Measurements from ENCODE around the gene PFAS. TPM values are rescaled to one million over a fixed set of nuclear protein-coding genes. Genes with fewer than 3 reads are reported as not detected.

The PFAS gene
- total and polyA plus RNA-seq, 2 experiments from 2014 or later, result 96.1 to 168 TPM

- Histone ChIP-seq H3F3A (replicated peaks; ENCODE audit: low read depth) (0 out of 2 replicates have a peak, but pooled peaks cover 5% of the 10 kb centered on the region), H3K9me2 (ENCODE audit: insufficient read depth) (no peaks in the 10 kb centered on the region), H3K4me1 (ENCODE audit: insufficient read depth) (no peaks in the 10 kb centered on the region), H3K4me3 (no peak overlapping the region), H2AFZ (no peak overlapping the region), H3K27ac (ENCODE audit: low read depth) (no peak overlapping the region), H3K36me3 (ENCODE audit: insufficient read depth) (peaks cover 53% of the 10 kb centered on the region), H3K79me2 (replicated peaks; ENCODE audit: insufficient read depth) (no peaks in the 10 kb centered on the region), H4K20me1 (replicated peaks; ENCODE audit: insufficient read depth) (peaks cover 17% of the 10 kb centered on the region), H3K4me2 (no peak overlapping the region), H3K27me3 (ENCODE audit: insufficient read depth) (no peaks in the 10 kb centered on the region)
- peaks cover 91% of the 10 kb centered on the region for H3K36me3 Mint-ChIP-seq (ENCODE audit: low read depth)
- H3K27me3 Mint-ChIP-seq (ENCODE audit: insufficient read depth, low read depth, poor library complexity), result peaks cover 3% of the 10 kb centered on the region
- no peak overlapping the region for H3K4me3 Mint-ChIP-seq
- ATAC-seq (no peak), DNase-seq (ENCODE audit: low spot score) (no peak)
- H3K27ac Mint-ChIP-seq, result no peak overlapping the region
- no peaks in the 10 kb centered on the region for H3K4me1 Mint-ChIP-seq
- H3K9me3 Mint-ChIP-seq, result no peaks in the 10 kb centered on the region; the same call in 2 of the 3 replicates
- TF ChIP-seq ZNF331 (CRISPR knock-in tag; IDR thresholded peaks at IDR 0.05; ENCODE audit: low read depth) (no peak), CREB1 (CRISPR knock-in tag; IDR thresholded peaks at IDR 0.05; ENCODE audit: low read depth) (no peak), ZNF462 (CRISPR knock-in tag; IDR thresholded peaks at IDR 0.05) (no peak), EZH2 (IDR thresholded peaks at IDR 0.05; ENCODE audit: low read depth, unreplicated experiment) (no peak), STAT1 (IDR thresholded peaks at IDR 0.05; ENCODE audit: unreplicated experiment) (no peak), EZH2phosphoT487 (IDR thresholded peaks at IDR 0.05; ENCODE audit: unreplicated experiment) (no peak), ZNF114 (CRISPR knock-in tag; IDR thresholded peaks at IDR 0.05) (no peak), ETS1 (IDR thresholded peaks at IDR 0.05) (no peak), JUNB (IDR thresholded peaks at IDR 0.05; ENCODE audit: unreplicated experiment) (no peak)
Observed at GRCh38 chr17:8266648-8267479, 17.8 kb downstream of the PFAS start.

Data from GM23338 (cell line).